ENCODE data around the gene P2RY12.

Gene P2RY12

DNA sequence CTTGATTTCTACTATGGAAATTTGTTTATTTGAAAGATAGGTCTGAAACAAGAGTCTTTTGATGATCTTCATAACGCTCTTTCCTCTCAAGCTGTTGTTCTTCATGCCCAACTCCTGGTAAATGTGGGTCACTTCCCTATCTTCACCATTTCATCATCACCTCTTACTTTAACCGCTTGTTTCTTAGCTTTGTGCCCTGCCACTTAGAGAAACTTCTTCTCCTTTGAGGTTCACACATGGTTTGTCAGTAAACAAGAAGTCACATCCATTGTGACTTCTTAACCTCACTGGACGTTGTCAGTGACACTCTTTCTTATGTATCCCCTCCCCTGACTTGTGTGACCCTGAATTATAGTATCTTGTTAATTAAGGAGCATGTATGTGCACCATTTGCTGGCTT, 38.3 kb downstream of the P2RY12 start:
- no peak overlapping the region for H3K4me3 ChIP-seq (ENCODE audit: low read length)
- no peak for TF ChIP-seq ZNF274 (IDR thresholded peaks at IDR 0.05; ENCODE audit: low read depth, low read length)

DNA sequence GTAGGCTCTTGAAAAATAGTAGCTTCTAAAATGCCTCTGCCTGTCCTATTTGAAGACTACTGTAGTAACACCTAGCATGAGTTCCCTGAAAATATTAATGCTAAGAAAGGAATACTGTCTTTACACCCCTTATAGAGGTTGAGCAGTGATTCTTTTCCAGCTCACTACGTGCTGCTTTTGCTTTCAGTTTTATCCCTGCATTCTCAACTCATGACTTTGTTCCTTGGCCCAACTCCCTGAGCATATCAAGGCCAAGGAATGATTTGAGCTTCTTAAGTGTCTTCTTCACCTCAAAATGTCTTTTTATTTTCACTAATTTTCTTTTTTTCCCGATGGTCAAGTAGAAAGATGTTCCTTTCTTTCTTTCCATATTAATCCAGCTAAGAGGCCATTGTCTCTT, 38.7 kb downstream of the P2RY12 start:
- no peak overlapping the region for H3K4me3 ChIP-seq (ENCODE audit: low read length)
- TF ChIP-seq ZNF274 (IDR thresholded peaks at IDR 0.05; ENCODE audit: low read depth, low read length): no peak

DNA sequence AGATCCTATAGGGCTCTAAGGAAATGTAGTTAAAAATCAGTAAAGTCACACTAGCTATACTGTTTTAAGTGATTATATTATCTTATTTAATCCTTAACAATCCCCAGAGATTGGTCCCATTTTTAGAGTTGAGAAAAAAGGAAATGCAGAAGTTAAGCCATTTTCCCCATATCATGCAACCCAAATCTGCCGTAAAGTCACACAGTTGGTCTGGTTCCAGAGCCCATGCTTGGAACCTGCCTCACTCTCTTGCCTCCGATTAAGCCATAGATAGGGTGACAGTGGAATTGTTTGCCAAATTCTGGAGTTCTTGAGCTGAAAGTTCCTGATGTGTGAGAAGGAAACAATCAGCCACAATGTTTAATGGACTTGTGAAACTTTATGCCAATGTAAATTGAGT, 52.9 kb downstream of the P2RY12 start:
- TF ChIP-seq ZNF274 (IDR thresholded peaks at IDR 0.05; ENCODE audit: low read depth, low read length): no peak
- H3K4me3 ChIP-seq (ENCODE audit: low read length): no peak overlapping the region

DNA sequence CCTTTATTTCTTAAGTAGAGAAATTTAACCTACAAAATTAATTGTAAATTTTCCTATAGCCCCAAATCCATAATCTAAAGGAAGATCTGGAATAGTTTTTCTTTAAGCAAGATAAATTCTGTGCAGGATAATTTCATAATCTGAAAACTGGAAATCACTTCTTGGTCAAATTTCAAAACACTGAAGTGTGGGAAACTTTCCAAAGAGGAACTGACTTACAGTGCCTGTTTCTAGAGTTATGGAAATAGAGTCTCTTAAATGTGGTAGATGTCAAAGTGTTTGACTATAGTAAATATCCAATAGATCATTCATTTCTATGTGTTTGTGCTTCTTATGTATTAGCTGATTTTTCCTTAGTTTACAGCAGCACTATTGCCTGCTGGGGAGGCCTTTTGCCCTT, 53.7 kb downstream of the P2RY12 start:
- H3K4me3 ChIP-seq (ENCODE audit: low read length): no peak overlapping the region
- TF ChIP-seq ZNF274 (IDR thresholded peaks at IDR 0.05; ENCODE audit: low read depth, low read length): no peak

DNA sequence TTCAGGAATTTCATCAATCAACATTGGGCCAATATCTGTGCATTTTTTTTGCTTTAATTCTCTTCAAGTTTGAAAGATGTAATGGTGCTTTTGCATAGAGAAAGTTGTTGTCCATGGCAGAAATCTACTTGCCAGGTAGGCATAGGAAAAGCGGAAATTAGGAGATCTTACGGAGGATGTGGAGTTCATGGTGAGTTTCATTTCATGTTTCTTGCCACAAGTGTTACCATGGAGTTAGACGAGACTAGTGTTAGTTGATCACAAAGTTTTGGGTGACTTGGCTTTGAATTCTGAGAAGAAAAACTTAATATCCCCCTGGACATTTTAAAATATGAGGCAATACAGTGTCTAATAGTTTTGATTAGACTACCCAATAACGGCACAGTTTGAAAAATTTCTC, 54.2 kb downstream of the P2RY12 start:
- H3K4me3 ChIP-seq (ENCODE audit: low read length): no peak overlapping the region
- no peak for TF ChIP-seq ZNF274 (IDR thresholded peaks at IDR 0.05; ENCODE audit: low read depth, low read length)

DNA sequence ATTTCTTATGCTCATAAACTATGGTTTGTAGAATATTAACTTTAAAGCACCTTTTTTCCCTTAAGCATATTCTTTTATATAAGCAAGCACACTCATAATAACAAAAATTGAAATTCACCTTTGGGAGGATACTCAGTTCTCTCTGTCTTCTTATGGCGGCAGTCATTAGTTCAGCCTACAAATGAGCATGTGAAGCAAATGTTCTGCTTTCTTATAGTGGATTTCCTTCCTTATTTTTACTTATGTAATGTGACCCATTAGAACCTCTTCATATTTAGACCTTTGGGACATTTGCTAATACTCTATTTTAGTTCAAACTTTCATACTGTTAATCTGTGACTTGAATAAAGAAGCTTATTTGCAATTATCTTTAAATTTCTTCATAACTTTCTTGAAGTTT, 55.2 kb downstream of the P2RY12 start, which contains the start of gene P2RY13:
TSS of gene P2RY13 (minus strand) at position 187 of the 400 bp plus-strand sequence. CDS start at position 166, 21 bp downstream.
- no peak within 1 kb of the TSS for H3K4me3 ChIP-seq (ENCODE audit: low read length)
- no peak for TF ChIP-seq ZNF274 (IDR thresholded peaks at IDR 0.05; ENCODE audit: low read depth, low read length)

DNA sequence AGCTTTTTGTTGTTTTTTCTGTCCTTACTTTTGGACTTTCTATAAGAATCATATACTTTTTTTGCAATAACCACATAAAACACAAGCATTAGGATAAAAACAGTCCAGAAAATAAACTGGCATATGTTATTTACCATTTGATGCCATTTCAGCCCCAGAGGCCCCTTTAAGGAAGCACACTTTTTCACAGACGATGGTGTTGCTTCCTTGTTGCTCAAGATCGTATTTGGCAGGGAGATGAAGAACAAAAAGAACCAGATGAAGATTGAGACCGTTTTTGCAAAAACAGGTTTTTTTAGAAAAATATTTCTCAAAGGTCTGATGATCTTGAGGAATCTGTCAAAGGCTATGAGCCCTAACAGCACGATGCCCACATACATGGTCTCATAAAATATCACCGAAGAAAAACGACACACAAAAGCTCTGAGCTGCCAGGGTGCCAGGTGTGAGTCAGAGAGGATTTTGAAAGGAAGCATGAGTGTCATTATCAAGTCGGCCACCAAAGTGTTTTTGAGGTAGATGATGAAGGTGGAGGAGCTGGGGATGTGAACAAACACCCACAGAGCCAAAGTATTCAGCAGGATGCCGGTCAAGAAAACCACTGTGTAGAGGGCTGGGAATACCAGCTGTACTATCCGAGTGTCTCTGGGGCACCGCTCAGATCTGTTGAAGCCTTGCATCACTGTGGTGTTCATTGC, 56.1 kb downstream of the P2RY12 start:
- TF ChIP-seq ZNF274 (IDR thresholded peaks at IDR 0.05; ENCODE audit: low read depth, low read length): no peak
- H3K4me3 ChIP-seq (ENCODE audit: low read length): no peak overlapping the region

DNA sequence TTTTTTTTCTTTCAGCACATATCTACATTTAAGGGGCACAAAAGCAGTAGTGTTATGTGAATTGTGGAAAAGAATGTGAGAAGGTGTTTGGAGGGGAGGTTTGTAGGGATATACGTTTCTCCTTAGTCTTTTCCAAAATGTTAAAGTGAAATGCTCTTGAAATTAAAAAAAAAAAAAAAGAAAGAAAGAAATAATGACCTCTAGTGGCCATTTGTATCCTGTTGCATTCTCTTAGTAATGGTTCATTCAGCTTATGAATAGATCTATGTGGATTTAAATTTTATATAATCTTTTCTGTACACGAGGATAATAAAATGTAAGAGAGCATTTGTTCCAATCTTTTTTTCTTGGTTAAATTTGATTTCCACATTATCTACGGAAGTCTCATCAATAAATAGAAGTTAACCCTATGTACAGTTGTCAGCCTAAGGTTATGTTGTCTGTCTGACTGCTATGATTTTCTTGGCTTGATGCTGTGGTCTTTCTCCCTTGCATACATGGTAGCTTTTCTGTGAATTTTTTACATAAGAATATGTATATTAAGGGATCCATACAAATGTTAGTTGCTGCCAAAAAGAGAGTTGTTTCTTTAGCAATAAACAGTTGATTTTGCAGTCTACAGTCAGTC, 56.9 kb downstream of the P2RY12 start:
- H3K4me3 ChIP-seq (ENCODE audit: low read length): no peak overlapping the region
- TF ChIP-seq ZNF274 (IDR thresholded peaks at IDR 0.05; ENCODE audit: low read depth, low read length): no peak

DNA sequence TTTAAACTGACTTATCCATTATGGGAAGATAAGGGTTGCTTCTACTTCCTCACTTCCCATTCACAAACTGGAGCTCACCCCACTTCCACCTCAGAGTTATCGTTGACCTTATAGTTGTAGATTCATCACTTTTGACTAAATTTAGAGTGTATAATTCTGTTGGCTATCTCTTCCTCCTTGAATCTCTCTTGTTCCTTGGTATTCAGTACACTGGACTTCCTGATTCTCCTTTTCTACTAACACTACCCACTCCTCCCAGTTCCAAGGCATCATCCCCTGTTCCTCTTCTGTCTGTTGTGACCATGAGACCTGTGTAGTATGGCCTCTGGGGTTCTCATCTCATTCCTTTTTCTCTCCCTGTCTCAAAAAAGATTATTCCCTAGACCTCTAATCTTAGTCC, 62.0 kb downstream of the P2RY12 start:
- no peak overlapping the region for H3K4me3 ChIP-seq (ENCODE audit: low read length)
- no peak for TF ChIP-seq ZNF274 (IDR thresholded peaks at IDR 0.05; ENCODE audit: low read depth, low read length)

DNA sequence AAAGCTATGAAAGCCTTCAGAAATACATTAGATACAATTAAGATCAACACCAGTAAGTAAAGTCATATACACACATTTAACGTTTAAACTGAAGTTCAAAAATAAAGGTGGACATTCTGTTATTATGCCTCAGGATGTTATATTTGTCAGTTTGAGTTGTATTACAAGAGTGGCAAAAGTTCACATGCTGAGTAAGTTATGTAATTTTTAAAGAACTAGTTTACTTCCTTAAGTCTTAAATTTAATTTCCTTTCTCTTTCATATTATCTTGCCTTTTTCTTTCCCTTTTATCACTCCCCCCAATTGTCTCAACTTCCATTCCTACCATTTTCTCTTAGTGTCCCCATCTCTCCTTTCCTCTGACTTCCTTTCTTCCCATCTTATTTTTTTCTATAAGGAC, 63.0 kb downstream of the P2RY12 start:
- H3K4me3 ChIP-seq (ENCODE audit: low read length): no peak overlapping the region
- TF ChIP-seq ZNF274 (IDR thresholded peaks at IDR 0.05; ENCODE audit: low read depth, low read length): no peak

DNA sequence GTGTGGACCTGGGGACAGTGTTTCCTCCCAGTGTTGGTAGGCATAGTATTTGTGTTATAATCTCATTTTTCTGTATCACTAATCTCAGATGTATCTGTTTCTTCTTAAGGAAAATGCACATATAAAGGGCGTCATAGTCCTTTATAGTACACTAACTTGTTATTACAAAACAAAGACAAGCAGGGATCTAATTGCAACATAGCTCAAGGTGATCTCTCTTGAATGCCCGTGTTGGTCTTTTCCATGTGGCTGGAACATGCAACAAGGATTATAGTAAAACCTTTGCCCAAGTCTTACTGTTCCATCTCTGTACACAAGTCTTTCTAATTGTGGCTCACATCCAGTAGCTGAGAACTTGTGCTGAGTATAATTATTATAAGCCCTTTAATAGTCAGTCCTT, 64.4 kb downstream of the P2RY12 start:
- H3K4me3 ChIP-seq (ENCODE audit: low read length): no peak overlapping the region
- no peak for TF ChIP-seq ZNF274 (IDR thresholded peaks at IDR 0.05; ENCODE audit: low read depth, low read length)

DNA sequence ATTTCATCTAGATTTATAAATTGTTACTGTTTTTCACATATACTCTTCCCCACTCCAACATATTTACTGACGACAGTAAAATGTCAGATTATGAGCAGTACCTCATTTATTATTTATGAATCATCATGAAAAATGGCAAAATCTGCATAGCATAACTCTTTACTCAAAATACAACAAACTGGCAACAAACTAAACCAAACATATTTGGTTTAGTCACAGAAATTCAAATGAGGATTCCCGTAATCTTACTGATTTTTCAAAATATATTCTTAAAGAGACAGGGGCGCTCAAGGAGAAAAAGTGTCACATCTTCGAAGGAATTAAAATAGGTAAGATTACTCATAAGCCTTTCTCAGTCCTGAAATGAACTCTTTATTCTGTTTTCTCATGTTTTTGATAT, 64.9 kb downstream of the P2RY12 start:
- no peak overlapping the region for H3K4me3 ChIP-seq (ENCODE audit: low read length)

DNA sequence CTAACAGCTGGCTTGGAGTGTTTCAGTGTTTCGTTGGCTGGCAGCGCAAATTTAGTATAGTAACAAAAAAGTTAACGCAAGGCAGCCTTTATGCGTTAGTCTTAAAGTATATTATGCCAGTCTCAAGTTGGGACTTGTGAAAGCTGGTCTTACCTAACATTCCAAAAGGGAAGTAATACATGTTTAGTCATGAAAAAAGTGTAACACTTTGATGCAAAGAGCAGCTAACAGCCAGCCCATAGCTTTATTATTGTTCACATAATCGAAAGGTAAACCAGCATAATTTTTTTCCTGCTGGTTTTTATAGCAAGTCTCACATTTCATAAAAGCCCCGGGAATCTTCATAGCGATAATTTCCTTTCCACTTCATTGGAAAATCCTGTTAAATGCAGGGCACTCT, 65.6 kb downstream of the P2RY12 start:
- no peak for TF ChIP-seq ZNF274 (IDR thresholded peaks at IDR 0.05; ENCODE audit: low read depth, low read length)
- no peak overlapping the region for H3K4me3 ChIP-seq (ENCODE audit: low read length)

More for the DNA sequence above, 64.9 kb downstream of the P2RY12 start:
- no peak for TF ChIP-seq ZNF274 (IDR thresholded peaks at IDR 0.05; ENCODE audit: low read depth, low read length)

DNA sequence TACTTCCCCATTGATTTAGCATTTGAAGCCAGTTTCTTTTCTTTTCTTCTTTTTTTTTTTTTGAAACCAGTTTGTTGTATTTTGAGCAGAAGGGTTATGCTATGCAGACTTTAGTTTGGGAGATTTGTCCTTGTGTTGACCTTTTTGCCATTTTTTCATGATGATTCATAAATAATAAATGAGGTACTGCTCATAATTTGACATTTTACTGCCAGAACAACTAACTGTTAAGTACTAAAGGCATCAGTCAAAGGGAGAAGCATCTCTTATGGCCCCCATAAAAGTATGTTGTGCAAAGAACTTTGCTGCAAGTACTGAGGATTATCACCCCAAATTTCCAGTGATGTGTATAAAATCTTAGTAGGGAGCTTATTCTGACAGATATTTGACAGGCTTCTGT, 66.2 kb downstream of the P2RY12 start:
- no peak for TF ChIP-seq ZNF274 (IDR thresholded peaks at IDR 0.05; ENCODE audit: low read depth, low read length)
- H3K4me3 ChIP-seq (ENCODE audit: low read length): no peak overlapping the region

DNA sequence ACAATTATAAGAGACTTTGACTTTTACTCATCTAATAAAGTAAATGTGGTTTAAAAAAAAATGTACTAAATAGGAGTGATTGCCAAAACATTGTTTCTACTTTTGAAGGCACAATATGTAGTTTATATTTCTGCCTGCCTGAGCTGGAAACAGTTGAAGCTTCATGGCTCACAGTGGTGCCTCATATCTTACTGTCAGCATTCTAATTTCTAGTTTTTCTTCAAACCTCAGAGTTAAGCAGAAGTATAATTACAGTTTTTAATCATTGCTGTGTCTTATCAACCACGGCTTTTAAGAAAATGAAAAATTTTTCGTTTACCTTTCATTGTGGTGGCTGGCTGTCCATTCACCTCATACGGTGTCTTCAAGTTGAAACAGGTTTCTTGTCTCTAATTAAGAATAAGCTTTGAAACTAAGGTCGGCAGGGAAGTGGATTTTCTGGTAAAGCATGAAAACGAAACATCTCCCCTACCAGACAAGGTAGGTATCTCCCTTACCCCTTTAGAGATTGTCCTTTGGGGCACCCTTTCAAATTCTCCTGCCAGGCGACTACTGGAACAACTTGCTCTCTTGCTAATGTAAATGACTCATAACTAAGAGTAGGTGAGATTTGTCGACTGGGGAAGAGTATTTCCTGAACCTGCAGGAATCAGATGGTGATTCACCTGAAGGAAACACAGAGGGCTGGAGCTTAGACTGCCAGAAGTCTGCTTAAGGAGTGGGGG, 68.1 kb downstream of the P2RY12 start, which contains the start of gene GPR87:
TSS of gene GPR87 (minus strand) at position 554 of the 725 bp plus-strand sequence. CDS start 16,720 bp downstream, outside the sequence.
- H3K4me3 ChIP-seq (ENCODE audit: low read length): no peak within 1 kb of the TSS
- no peak for TF ChIP-seq ZNF274 (IDR thresholded peaks at IDR 0.05; ENCODE audit: low read depth, low read length)

Data from GM08714 (cell line).